Measurements from ENCODE around the gene VIPR1.

DNA sequence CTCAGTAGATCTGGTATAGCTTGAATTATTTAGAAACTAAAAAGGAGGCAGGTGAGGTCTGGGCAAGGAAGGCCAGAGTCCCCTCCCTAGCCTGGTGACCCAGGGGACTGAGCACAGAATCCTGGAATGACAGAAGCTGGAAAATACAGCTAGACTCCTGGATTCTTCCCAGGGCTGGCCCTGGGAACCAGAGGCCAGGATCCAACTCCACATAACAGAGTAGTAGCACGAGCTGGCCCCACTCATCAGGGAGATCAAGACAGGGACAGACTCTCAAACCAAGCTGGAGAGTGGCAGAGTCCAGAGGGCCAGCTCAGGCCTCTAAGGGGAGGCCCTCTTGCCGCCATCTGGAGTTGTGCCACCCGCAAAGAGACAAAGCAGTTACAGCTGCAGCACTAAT is 10.7 kb downstream of the VIPR1 start:
- TF ChIP-seq, protein P1, sequence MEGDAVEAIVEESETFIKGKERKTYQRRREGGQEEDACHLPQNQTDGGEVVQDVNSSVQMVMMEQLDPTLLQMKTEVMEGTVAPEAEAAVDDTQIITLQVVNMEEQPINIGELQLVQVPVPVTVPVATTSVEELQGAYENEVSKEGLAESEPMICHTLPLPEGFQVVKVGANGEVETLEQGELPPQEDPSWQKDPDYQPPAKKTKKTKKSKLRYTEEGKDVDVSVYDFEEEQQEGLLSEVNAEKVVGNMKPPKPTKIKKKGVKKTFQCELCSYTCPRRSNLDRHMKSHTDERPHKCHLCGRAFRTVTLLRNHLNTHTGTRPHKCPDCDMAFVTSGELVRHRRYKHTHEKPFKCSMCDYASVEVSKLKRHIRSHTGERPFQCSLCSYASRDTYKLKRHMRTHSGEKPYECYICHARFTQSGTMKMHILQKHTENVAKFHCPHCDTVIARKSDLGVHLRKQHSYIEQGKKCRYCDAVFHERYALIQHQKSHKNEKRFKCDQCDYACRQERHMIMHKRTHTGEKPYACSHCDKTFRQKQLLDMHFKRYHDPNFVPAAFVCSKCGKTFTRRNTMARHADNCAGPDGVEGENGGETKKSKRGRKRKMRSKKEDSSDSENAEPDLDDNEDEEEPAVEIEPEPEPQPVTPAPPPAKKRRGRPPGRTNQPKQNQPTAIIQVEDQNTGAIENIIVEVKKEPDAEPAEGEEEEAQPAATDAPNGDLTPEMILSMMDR (IDR thresholded peaks at IDR 0.05) = no peak
- no peak for TF ChIP-seq POLR2AphosphoS5 (IDR thresholded peaks at IDR 0.05)
- TF ChIP-seq POLR2A (IDR thresholded peaks at IDR 0.05) = no peak
- TF ChIP-seq EP300 (IDR thresholded peaks at IDR 0.05; ENCODE audit: low read depth) = no peak
